Measurements from ENCODE around the gene ADIRF.
"Not testable (repeated sequence)": the region's sequence is repeated elsewhere in the genome, so short reads cannot be mapped to it uniquely, and the experiment has no call there.

The ADIRF gene

GRCh38 chr10:86978457-86978856 lies 10.2 kb downstream of the ADIRF start:
- not testable (repeated sequence) for DNase-seq

DNA sequence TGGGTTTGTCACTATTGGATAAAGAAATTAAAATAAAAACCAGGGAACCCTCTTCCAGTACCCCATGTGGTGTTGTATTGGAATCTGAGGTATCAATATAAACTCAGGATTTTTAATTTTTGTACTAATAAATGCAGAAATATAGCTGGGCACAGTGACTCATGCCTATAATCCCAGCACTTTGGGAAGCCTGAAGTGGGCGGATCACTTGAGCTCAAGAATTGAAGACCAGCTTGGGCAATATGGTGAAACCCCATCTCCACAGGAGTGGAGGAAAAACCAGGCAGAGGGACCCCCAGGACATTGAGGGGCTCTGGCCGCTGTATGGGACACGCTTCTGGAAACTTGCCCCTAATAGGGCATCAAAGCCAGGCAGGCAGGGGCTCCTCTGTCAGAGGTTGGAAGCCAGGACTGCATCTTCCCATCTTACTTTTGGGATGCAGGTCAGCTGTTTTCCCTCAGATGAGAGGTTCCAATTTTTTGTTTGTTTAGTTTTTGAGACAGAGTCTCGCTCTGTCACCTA lies 11.1 kb downstream of the ADIRF start:
- DNase-seq: no peak

DNA sequence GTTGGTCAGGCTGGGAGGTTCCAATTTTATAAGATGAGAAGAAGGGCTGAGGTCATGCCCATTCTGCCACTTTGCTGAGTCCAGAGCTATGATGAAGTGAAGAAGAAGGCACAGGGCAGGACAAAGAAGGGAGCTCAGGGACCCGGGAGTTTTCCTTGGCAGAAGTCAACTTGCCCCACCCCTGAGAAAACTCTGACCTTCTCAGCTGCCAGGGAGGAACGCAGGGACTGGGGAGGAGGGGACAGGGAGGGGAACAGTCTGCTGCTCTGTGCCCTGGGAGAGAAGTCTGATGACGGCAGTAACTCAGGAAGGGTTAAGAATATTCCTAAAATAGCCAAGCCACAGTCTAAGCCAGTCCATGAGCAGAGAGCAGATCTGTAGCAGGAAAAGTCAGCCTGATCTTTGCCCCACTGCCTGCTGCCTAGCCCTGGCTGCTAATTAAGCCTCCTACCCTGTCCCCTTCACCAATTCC lies 11.7 kb downstream of the ADIRF start:
- no peak for DNase-seq

- DNase-seq: not testable (repeated sequence)
These were observed 12.7 kb downstream of the ADIRF start for GRCh38 chr10:86981020-86981419.

DNA sequence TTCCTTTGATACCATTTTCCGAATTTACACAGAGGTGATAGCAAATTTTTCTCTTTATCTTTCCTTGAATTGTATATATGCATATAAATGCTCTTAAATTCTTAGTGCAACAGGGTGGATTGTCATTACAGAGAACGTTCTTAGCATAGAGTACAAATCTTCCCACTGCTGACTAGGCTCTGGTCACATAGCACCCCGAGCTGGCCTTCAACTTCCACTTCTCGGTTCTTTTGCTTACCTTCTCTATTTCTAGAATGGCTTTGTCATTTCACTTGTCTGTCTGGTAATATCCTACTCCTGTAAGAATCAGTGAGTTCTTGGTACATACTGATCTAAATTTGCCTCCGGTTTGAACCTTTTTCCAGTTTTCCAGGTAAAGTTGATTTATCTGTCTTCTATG lies 13.4 kb downstream of the ADIRF start:
- no peak for DNase-seq

GRCh38 chr10:86984498-86984897 lies 16.2 kb downstream of the ADIRF start:
- not testable (repeated sequence) for DNase-seq

DNA sequence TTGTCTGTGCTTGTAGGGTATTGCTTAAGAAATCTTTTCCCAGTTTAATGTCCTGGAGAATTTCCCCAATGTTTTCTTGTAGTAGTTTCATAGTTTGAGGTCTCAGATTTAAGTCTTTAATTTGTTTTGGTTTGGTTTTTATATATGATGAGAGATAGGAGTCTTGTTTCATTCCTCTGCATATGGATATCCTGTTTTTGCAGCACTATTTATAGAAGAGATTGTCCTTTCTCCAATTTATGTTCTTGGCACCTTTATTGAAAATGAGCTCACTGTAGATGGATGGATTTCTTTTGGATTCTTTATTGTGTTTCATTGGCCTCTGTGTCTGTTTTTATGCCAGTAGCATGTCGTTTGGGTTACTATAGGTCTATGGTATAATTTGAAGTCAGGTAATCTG lies 20.2 kb downstream of the ADIRF start:
- DNase-seq: no peak

DNA sequence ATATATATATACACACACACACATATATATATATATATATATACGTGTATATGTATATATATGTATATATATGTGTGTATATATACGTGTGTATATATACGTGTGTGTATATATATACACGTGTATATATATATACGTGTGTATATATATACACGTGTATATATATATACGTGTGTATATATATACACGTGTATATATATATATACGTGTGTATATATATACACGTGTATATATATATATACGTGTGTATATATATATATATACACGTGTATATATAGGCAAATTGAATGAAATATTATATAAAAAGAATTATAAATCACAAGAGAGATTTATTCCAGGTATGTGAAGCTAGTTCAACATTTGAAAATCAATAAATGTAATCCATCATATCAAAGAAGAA lies 23.1 kb downstream of the ADIRF start:
- not testable (repeated sequence) for DNase-seq

DNA sequence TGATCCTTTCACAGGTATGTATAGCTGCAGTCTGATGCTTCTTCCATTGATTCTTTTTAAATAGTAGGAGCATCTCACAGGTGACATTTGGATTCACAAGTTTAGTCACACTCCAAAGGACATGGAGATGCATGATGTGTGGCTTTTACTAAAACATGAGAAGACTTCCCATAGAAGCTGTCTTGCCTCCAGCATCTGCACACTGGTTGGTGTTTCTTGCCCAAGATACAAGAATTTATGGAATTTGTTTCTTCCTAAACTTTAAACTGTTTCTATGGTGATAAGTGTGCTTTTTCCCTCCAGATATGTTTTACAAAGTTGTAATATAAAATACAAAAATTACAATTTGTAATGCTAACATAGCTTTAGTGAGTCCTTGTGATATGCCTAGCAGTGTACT lies 24.2 kb downstream of the ADIRF start:
- DNase-seq: no peak

DNA sequence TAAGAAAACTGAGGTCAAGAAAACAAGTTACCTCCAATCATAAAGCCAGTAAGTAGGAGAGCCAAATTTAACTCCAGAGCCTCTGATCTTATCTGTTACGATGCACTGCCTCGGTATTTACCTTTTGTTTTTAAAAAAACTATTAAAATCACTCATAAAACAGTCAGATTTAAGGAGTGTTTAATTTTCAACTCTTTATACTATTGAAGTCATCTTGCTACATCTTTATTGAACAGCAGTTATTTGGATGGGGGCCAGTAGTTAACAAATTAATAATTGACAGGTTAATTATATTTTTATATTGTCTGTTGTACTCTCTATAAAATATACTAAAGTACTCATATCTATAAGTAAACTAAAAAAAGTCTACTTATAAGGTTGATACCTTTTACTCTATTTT lies 24.6 kb downstream of the ADIRF start:
- no peak for DNase-seq

DNA sequence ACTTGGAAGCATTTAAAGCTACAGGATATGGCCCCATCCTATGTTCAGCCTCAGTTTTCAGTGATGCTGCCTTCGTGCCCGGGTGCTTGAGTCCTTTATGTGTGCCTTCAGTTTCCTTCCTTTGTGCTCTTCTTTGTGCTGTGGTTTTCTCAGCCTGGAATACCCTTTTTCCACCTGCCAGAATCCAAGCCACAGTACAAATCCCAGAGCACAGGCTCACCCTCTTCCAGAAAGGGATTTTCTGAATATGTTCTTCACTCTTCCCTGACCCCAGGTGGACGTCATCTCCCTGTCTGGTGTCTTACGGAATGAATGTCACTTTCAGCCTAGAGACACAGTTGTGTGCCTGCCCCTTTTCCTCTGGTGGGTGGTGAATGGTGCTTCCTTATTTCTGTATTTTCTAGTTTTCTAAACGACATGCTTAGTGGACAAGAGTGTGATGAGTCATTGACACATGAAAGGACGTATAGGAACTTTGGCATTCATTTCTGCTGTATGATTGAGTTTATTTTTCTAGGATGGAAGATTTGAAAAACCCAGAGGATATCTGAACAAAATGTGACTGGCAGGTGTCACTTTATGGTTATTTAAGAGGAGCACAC lies 31.6 kb downstream of the ADIRF start:
- DNase-seq: not testable (repeated sequence)

DNA sequence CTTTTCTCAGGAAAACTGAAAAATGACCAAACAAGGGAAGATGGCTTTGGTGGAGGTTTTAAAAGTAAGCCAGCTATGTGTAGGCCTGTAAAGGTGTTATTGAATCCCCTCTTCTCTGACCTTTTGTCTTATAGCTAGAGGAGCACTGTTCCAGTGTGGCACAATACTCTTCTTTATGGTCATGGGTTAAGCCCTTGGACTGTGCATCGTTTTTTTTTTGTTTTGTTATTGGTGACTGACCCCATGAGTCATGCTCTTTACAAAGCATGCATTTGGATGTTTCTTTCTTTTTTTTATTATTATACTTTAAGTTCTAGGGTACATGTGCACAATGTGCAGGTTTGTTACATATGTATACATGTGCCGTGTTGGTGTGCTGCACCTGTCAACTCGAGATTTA lies 32.2 kb downstream of the ADIRF start:
- no peak for DNase-seq

DNA sequence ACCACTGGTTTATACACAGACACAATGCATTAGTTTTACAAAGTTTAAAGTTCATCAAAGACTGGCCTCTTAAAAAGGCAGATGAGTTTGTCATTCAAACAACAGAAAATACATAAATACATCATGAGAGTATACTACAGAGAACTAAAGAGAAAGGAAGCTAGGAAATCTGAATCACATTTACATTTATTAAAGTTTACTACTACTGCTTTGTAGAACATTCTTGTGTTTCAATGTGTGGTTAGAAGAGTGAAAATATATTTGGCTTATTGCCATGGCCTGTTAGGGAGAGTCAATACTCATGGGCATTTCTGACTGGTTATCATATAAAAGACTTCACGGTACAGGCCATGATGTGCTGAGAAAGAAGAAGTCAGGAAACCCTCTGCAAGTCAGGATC lies 38.8 kb downstream of the ADIRF start:
- DNase-seq: not testable (repeated sequence)

- not testable (repeated sequence) for DNase-seq
These were observed 39.4 kb downstream of the ADIRF start for GRCh38 chr10:87007674-87008073.

DNA sequence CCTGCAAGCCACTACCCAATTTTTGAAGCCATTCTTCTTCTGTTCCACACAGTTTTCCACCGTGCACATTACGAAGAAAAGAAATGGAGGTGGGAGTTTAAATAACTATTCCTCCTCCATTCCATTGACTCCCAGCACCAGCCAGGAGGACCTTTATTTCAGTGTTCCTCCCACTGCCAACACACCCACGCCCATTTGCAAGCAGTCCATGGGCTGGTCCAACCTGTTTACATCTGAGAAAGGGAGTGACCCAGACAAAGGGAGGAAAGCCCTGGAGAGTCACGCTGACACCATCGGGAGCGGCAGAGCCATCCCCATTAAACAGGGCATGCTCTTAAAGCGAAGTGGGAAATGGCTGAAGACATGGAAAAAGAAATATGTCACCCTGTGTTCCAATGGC lies 40.0 kb downstream of the ADIRF start:
- DNase-seq: not testable (repeated sequence)

- DNase-seq: not testable (repeated sequence)
These were observed 40.9 kb downstream of the ADIRF start for GRCh38 chr10:87009134-87009696.

- not testable (repeated sequence) for DNase-seq
These were observed 45.2 kb downstream of the ADIRF start for GRCh38 chr10:87013528-87013927.

GRCh38 chr10:87014986-87015716 lies 46.9 kb downstream of the ADIRF start:
- not testable (repeated sequence) for DNase-seq

DNA sequence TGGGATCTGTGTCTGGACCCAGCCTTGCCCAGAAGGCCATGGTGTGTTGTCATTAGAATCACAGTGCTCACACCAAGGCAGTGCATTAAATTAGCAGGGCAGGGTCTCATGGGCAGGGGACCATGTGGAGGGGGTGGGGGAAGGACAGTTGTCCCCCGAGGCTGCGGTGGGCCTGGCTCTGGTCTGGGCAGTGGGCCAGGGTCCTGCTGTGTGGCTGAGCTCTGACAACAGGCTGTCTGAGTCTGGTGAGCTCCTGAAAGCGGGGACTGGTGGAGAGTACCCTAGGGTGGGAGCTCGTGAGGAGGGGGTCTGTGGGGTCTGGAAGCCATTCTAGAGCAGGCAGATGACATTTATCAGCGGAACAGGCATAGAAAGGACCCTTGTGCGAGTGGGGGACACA lies 49.8 kb downstream of the ADIRF start:
- not testable (repeated sequence) for DNase-seq

GRCh38 chr10:87019066-87019465 lies 50.8 kb downstream of the ADIRF start:
- DNase-seq: not testable (repeated sequence)

- DNase-seq: not testable (repeated sequence)
These were observed 51.2 kb downstream of the ADIRF start for GRCh38 chr10:87019504-87019903.

GRCh38 chr10:87020056-87020455 lies 51.8 kb downstream of the ADIRF start, which contains the start of gene FAM25A:
FAM25A (plus strand) TSS chr10:87020294; CDS start chr10:87020325, 31 bp downstream.
- not testable (repeated sequence) for DNase-seq

All from right kidney (tissue), 1 donor.